HCT116 (cell line): ENCODE data around the gene SMARCAL1. TPM values are rescaled to one million over a fixed set of nuclear protein-coding genes. Genes with fewer than 3 reads are reported as not detected.

ENCODE experiments used
- ATAC-seq: fragments of 200-7000 bp; cut with Tn5 transposase; 2 replicates; pipeline ENCODE4 v1.9.1; 2020; ENCODE audit warnings: mild to moderate bottlenecking, moderate library complexity
- BruUV-seq: library from RNA; stranded (reverse); fragments of 400-500 nt; replicated peaks from 2 replicates; lab custom pipeline; 2021; lab: Mats Ljungman, UMichigan
- CTCF ChIA-PET: fragments of 300-600 bp; sonication (Branson Sonifier 250); formaldehyde crosslinking; loops from one replicate; lab custom pipeline; 2021; ENCODE audit warnings: antibody characterized with exemption; lab: Charles Lee
- POLR2A ChIA-PET: fragments of 300-600, 350-600 bp; sonication (Branson Sonifier 250); formaldehyde crosslinking; loops from one replicate; lab custom pipeline; 2021; ENCODE audit warnings: antibody characterized with exemption; lab: Charles Lee
- RAD21 ChIA-PET, 2 experiments: fragments of 300-600 bp; sonication (Branson Sonifier 250); formaldehyde crosslinking; loops; one replicate each; lab custom pipeline; 2023; ENCODE audit warnings: low total read pairs in 2 of 2; ENCODE audit not compliant: uncharacterized antibody in 2 of 2, unreplicated experiment in 2 of 2, low non-redundant PET in 1 of 2; lab: Charles Lee
- DNase-seq: peaks from one replicate; pipeline ENCODE4 v3.0.0-alpha.2; 2010; ENCODE audit warnings: low read depth, low spot score
- H2AFZ ChIP-seq: fragments of 200-600 bp; shearing (Covaris generic), sonication (generic); 2 replicates; pipeline ENCODE4 v1.6.1; 2017; ENCODE audit warnings: low read depth, mixed run types, mixed read lengths, antibody characterized with exemption, low read length; ENCODE audit not compliant: poor library complexity, severe bottlenecking
- H3K27ac ChIP-seq: 2 replicates; pipeline ENCODE4 v1.5.1; 2012; ENCODE audit warnings: low read depth, low read length
- H3K27me3 ChIP-seq: fragments of 200-600 bp; sonication (generic); 2 replicates; pipeline ENCODE4 v1.6.1; 2016; ENCODE audit warnings: mixed run types, low read length, mixed read lengths; ENCODE audit not compliant: insufficient read depth
- H3K36me3 ChIP-seq, 2 experiments: fragments of 200-500 bp in 1 of 2; fragments of 200-600 bp in 1 of 2; sonication (Bioruptor generic) in 1 of 2; sonication (generic) in 1 of 2; 2 replicates each; pipeline versions ENCODE4 v1.5.1 to v1.6.1; 2014 to 2016; ENCODE audit warnings: low read length in 2 of 2, inconsistent platforms in 1 of 2, mixed read lengths in 1 of 2, mixed run types in 1 of 2; ENCODE audit not compliant: insufficient read depth in 2 of 2, control insufficient read depth in 1 of 2
- H3K4me1 ChIP-seq, 2 experiments: fragments of 200-600 bp in 1 of 2; sonication (generic) in 1 of 2; 2 replicates each; pipeline versions ENCODE4 v1.5.1 to v1.6.1; 2012 to 2017; ENCODE audit warnings: low read length in 2 of 2, inconsistent platforms in 1 of 2, mild to moderate bottlenecking in 1 of 2, mixed read lengths in 1 of 2, mixed run types in 1 of 2, moderate library complexity in 1 of 2; ENCODE audit not compliant: insufficient read depth in 2 of 2, control insufficient read depth in 1 of 2
- H3K4me2 ChIP-seq: fragments of 200-600 bp; sonication (generic); 2 replicates; pipeline ENCODE4 v1.6.1; 2017; ENCODE audit warnings: mixed run types, low read length, mixed read lengths
- H3K4me3 ChIP-seq, 2 experiments: fragments of 200-600 bp in 1 of 2; sonication (generic) in 1 of 2; replicated peaks in 1 of 2; 2 replicates each; pipeline ENCODE4 v1.5.1; 2011 to 2016; ENCODE audit warnings: low read length in 2 of 2, control low read depth in 1 of 2, low read depth in 1 of 2, mild to moderate bottlenecking in 1 of 2, mixed read lengths in 1 of 2, mixed run types in 1 of 2
- H3K79me2 ChIP-seq: fragments of 200-600 bp; sonication (generic); 2 replicates; pipeline ENCODE4 v1.6.1; 2017; ENCODE audit warnings: mild to moderate bottlenecking, mixed run types, low read length, moderate library complexity, mixed read lengths; ENCODE audit not compliant: insufficient read depth
- H3K9ac ChIP-seq: fragments of 200-600 bp; sonication (generic); 2 replicates; pipeline ENCODE4 v1.6.1; 2016; ENCODE audit warnings: low read length, mixed read lengths
- H3K9me2 ChIP-seq: fragments of 200-600 bp; sonication (generic), shearing (Covaris generic); 2 replicates; pipeline ENCODE4 v1.6.1; 2017; ENCODE audit warnings: mixed run types, mild to moderate bottlenecking, moderate library complexity; ENCODE audit not compliant: insufficient read depth
- H3K9me3 ChIP-seq, 2 experiments: fragments of 200-500 bp in 1 of 2; fragments of 200-600 bp in 1 of 2; sonication (Bioruptor generic) in 1 of 2; sonication (generic) in 1 of 2; 2 replicates each; pipeline ENCODE4 v1.6.1; 2014 to 2017; ENCODE audit warnings: low read length in 2 of 2, mixed read lengths in 2 of 2, inconsistent platforms in 1 of 2, low read depth in 1 of 2, mild to moderate bottlenecking in 1 of 2, mixed run types in 1 of 2, moderate library complexity in 1 of 2; ENCODE audit not compliant: control insufficient read depth in 1 of 2, insufficient read depth in 1 of 2
- H4K20me1 ChIP-seq: fragments of 200-600 bp; sonication (generic), shearing (Covaris generic); 2 replicates; pipeline ENCODE4 v1.6.1; 2017; ENCODE audit warnings: mixed run types, mild to moderate bottlenecking, moderate library complexity; ENCODE audit not compliant: insufficient read depth
- CBX3 ChIP-seq: IDR thresholded peaks from 2 replicates; pipeline ENCODE4 v1.6.1; 2012; ENCODE audit warnings: low read depth
- CEBPB ChIP-seq: IDR thresholded peaks from 2 replicates; pipeline ENCODE4 v1.6.1; 2012; ENCODE audit warnings: low read depth
- EGR1 ChIP-seq: IDR thresholded peaks from 2 replicates; pipeline ENCODE4 v1.6.1; 2012; ENCODE audit warnings: low read depth
- ELF1 ChIP-seq: IDR thresholded peaks from 2 replicates; pipeline ENCODE4 v1.6.1; 2012; ENCODE audit warnings: low read depth, borderline replicate concordance
- EZH2 ChIP-seq: fragments of 200-600 bp; sonication (generic); IDR thresholded peaks from 2 replicates; pipeline ENCODE4 v1.6.1; 2017; ENCODE audit warnings: antibody characterized with exemption, mixed run types
- EZH2phosphoT487 ChIP-seq: fragments of 200-600 bp; IDR thresholded peaks from 2 replicates; pipeline ENCODE4 v1.6.1; 2018; ENCODE audit warnings: antibody characterized with exemption, borderline replicate concordance
- FOSL1 ChIP-seq: IDR thresholded peaks from 2 replicates; pipeline ENCODE4 v1.6.1; 2012; ENCODE audit warnings: low read depth
- POLR2A ChIP-seq: IDR thresholded peaks from 2 replicates; pipeline ENCODE4 v1.7.0; 2011; ENCODE audit warnings: borderline replicate concordance; ENCODE audit not compliant: insufficient read depth, insufficient read length; ENCODE audit errors: extremely low read depth
- RAD21 ChIP-seq: IDR thresholded peaks from 2 replicates; pipeline ENCODE4 v1.6.1; 2012; ENCODE audit warnings: low read depth, mild to moderate bottlenecking
- SIN3A ChIP-seq: IDR thresholded peaks from 2 replicates; pipeline ENCODE4 v1.6.1; 2012; ENCODE audit warnings: low read depth
- SP1 ChIP-seq: IDR thresholded peaks from 2 replicates; pipeline ENCODE4 v1.6.1; 2012; ENCODE audit warnings: low read depth
- TCF7L2 ChIP-seq: IDR thresholded peaks from 2 replicates; pipeline ENCODE4 v1.7.0; 2011; ENCODE audit warnings: borderline replicate concordance, inconsistent platforms; ENCODE audit not compliant: insufficient read depth, insufficient read length; ENCODE audit errors: extremely low read depth
- YY1 ChIP-seq: IDR thresholded peaks from 2 replicates; pipeline ENCODE4 v1.6.1; 2011; ENCODE audit warnings: low read length, low read depth, moderate library complexity, mild to moderate bottlenecking; ENCODE audit not compliant: insufficient replicate concordance; ENCODE audit errors: extremely low read depth
- ZFX ChIP-seq: fragments of 450-650 bp; IDR thresholded peaks from 2 replicates; pipeline ENCODE4 v1.6.1; 2017
- ZNF274 ChIP-seq: fragments of 200-500 bp; sonication (Bioruptor generic); IDR thresholded peaks from 2 replicates; pipeline ENCODE4 v1.6.1; 2014; ENCODE audit warnings: mild to moderate bottlenecking, low read depth, low read length, inconsistent platforms
- intact Hi-C: fragments of 100-400 bp; cut with micrococcal nuclease; formaldehyde crosslinking; loops from 2 replicates; pipeline ENCODE4 v1.10.0; 2022
- total RNA-seq: library from RNA; stranded (reverse); gene quantifications from one replicate; pipeline ENCODE4 v1.2.1, GENCODE V29; 2021; ENCODE audit not compliant: unreplicated experiment
- TF ChIP-seq, protein P1 (sequence below): IDR thresholded peaks from 2 replicates; pipeline ENCODE4 v1.6.1; 2011; ENCODE audit warnings: mild to moderate bottlenecking, low read length, moderate library complexity; ENCODE audit not compliant: insufficient replicate concordance; ENCODE audit errors: extremely low read depth
- TF ChIP-seq, protein P2 (sequence below): IDR thresholded peaks from 2 replicates; pipeline ENCODE4 v1.6.1; 2012
- TF ChIP-seq, protein P3 (sequence below): IDR thresholded peaks from 2 replicates; pipeline ENCODE4 v1.6.1; 2012
- TF ChIP-seq, protein P4 (sequence below): IDR thresholded peaks from 2 replicates; pipeline ENCODE4 v1.6.1; 2012; ENCODE audit warnings: low read depth

SMARCAL1 gene
- total RNA-seq, 1 experiment from 2014 or later, result 18.0 TPM

DNA sequence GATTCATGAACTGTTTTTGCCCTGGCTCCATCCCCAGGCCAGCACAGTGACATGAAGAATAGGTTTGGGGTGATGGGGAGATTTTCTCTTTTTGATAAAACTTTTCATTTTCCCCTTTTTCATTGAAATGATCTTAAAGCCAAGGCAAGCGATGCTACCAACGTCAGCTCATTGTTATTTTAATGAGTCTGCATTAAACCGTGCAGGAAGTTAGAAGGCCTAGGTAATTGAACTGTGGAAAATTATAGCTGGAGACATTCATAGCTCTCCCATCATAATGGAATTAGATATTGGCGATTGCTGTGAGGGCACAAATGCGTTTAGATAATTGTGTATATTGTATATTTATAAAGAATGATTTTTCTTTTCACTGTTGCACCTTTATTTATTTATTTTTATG lies 33.2 kb downstream of the SMARCAL1 start:
- Histone ChIP-seq H3K4me1 (no peaks in the 10 kb centered on the region), H3K4me2 (no peak overlapping the region), H3K9me2 (no peaks in the 10 kb centered on the region), H3K9me3 (0 out of 4 replicates have a peak, but pooled peaks cover 0 to 3% of the 10 kb centered on the region in 2 experiments)
- DNase-seq, result no peak
- no peak for TF ChIP-seq CBX3
- no peak for TF ChIP-seq TCF7L2
- TF ChIP-seq ZNF274, result no peak
- TF ChIP-seq, protein P1, sequence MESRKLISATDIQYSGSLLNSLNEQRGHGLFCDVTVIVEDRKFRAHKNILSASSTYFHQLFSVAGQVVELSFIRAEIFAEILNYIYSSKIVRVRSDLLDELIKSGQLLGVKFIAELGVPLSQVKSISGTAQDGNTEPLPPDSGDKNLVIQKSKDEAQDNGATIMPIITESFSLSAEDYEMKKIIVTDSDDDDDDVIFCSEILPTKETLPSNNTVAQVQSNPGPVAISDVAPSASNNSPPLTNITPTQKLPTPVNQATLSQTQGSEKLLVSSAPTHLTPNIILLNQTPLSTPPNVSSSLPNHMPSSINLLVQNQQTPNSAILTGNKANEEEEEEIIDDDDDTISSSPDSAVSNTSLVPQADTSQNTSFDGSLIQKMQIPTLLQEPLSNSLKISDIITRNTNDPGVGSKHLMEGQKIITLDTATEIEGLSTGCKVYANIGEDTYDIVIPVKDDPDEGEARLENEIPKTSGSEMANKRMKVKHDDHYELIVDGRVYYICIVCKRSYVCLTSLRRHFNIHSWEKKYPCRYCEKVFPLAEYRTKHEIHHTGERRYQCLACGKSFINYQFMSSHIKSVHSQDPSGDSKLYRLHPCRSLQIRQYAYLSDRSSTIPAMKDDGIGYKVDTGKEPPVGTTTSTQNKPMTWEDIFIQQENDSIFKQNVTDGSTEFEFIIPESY, result no peak
- TF ChIP-seq, protein P2, sequence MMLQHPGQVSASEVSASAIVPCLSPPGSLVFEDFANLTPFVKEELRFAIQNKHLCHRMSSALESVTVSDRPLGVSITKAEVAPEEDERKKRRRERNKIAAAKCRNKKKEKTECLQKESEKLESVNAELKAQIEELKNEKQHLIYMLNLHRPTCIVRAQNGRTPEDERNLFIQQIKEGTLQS, result no peak
- TF ChIP-seq EZH2, result no peak
- no peak for TF ChIP-seq SIN3A
- TF ChIP-seq, protein P3, sequence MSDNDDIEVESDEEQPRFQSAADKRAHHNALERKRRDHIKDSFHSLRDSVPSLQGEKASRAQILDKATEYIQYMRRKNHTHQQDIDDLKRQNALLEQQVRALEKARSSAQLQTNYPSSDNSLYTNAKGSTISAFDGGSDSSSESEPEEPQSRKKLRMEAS, result no peak
- no peak for TF ChIP-seq ELF1
- no peak for TF ChIP-seq SP1
- TF ChIP-seq, protein P4, sequence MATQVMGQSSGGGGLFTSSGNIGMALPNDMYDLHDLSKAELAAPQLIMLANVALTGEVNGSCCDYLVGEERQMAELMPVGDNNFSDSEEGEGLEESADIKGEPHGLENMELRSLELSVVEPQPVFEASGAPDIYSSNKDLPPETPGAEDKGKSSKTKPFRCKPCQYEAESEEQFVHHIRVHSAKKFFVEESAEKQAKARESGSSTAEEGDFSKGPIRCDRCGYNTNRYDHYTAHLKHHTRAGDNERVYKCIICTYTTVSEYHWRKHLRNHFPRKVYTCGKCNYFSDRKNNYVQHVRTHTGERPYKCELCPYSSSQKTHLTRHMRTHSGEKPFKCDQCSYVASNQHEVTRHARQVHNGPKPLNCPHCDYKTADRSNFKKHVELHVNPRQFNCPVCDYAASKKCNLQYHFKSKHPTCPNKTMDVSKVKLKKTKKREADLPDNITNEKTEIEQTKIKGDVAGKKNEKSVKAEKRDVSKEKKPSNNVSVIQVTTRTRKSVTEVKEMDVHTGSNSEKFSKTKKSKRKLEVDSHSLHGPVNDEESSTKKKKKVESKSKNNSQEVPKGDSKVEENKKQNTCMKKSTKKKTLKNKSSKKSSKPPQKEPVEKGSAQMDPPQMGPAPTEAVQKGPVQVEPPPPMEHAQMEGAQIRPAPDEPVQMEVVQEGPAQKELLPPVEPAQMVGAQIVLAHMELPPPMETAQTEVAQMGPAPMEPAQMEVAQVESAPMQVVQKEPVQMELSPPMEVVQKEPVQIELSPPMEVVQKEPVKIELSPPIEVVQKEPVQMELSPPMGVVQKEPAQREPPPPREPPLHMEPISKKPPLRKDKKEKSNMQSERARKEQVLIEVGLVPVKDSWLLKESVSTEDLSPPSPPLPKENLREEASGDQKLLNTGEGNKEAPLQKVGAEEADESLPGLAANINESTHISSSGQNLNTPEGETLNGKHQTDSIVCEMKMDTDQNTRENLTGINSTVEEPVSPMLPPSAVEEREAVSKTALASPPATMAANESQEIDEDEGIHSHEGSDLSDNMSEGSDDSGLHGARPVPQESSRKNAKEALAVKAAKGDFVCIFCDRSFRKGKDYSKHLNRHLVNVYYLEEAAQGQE, result no peak
- TF ChIP-seq RAD21, result no peak
- no peak for TF ChIP-seq FOSL1
- TF ChIP-seq YY1, result no peak
- no peak for TF ChIP-seq POLR2A
- no peak for TF ChIP-seq EZH2phosphoT487
- no peak for TF ChIP-seq EGR1
- no peak for TF ChIP-seq CEBPB
- TF ChIP-seq ZFX, result no peak
- TF ChIP-seq, all 23 proteins: peak for 0
- Histone ChIP-seq H3K27ac (no peak overlapping the region), H3K27me3 (no peaks in the 10 kb centered on the region), H3K9ac (no peak overlapping the region), H3K36me3 (peaks cover 0 to 11% of the 10 kb centered on the region in 2 experiments; a peak in 1 of 4 replicates), H3K79me2 (no peaks in the 10 kb centered on the region), H3K4me3 (no peak overlapping the region), H2AFZ (no peak overlapping the region), H4K20me1 (no peaks in the 10 kb centered on the region)
- intact Hi-C loops, result no loop called here
- no TSS peak for BruUV-seq
- no peak for ATAC-seq
- POLR2A ChIA-PET, result no interaction called here
- RAD21 ChIA-PET, result no interaction called here
- CTCF ChIA-PET, result no interaction called here
